Karpas-422 (cell line): Measurements from ENCODE around the gene PPA1. TPM values are rescaled to one million over a fixed set of nuclear protein-coding genes. Genes with fewer than 3 reads are reported as not detected.

ENCODE experiments used
- DNase-seq: peaks from one replicate; pipeline ENCODE4 v3.0.0-alpha.2; 2015
- H2AFZ ChIP-seq: fragments of 200-600 bp; sonication (generic); 2 replicates; pipeline ENCODE4 v1.6.1; 2014; ENCODE audit warnings: antibody characterized with exemption, low read length, mixed read lengths
- H3K27ac ChIP-seq: fragments of 200-600 bp; sonication (generic); 2 replicates; pipeline ENCODE4 v1.5.1; 2014; ENCODE audit warnings: mild to moderate bottlenecking, low read length, moderate library complexity
- H3K27me3 ChIP-seq: fragments of 200-600 bp; sonication (generic); 2 replicates; pipeline ENCODE4 v1.6.1; 2014; ENCODE audit warnings: low read length, mixed read lengths
- H3K36me3 ChIP-seq: fragments of 200-600 bp; sonication (generic); 2 replicates; pipeline ENCODE4 v1.6.1; 2014; ENCODE audit warnings: low read length, mixed read lengths; ENCODE audit not compliant: insufficient read depth
- H3K4me1 ChIP-seq: fragments of 200-600 bp; sonication (generic); 2 replicates; pipeline ENCODE4 v1.6.1; 2014; ENCODE audit warnings: mild to moderate bottlenecking, low read length, mixed read lengths
- H3K4me2 ChIP-seq: fragments of 200-600 bp; sonication (generic); 2 replicates; pipeline ENCODE4 v1.6.1; 2014; ENCODE audit warnings: low read length, low read depth, mild to moderate bottlenecking; ENCODE audit not compliant: poor library complexity, severe bottlenecking
- H3K4me3 ChIP-seq: fragments of 200-600 bp; sonication (generic); 2 replicates; pipeline ENCODE4 v1.5.1; 2014; ENCODE audit warnings: mild to moderate bottlenecking, antibody characterized with exemption, low read length, mixed read lengths
- H3K79me2 ChIP-seq: fragments of 200-600 bp; sonication (generic); 2 replicates; pipeline ENCODE4 v1.6.1; 2014; ENCODE audit warnings: mild to moderate bottlenecking, low read length, mixed read lengths
- H3K9ac ChIP-seq: fragments of 200-600 bp; sonication (generic); 2 replicates; pipeline ENCODE4 v1.6.0; 2014; ENCODE audit warnings: low read length
- H3K9me2 ChIP-seq: fragments of 200-600 bp; sonication (generic), shearing (Covaris generic); replicated peaks from 2 replicates; pipeline ENCODE4 v1.6.0; 2014; ENCODE audit warnings: mild to moderate bottlenecking, low read length, moderate library complexity; ENCODE audit not compliant: insufficient read depth
- H3K9me3 ChIP-seq: fragments of 300-700, 200-600 bp; sonication (generic); 2 replicates; pipeline ENCODE4 v1.6.1; 2014; ENCODE audit warnings: low read length, mixed read lengths
- H4K20me1 ChIP-seq: fragments of 200-600 bp; sonication (generic); 2 replicates; pipeline ENCODE4 v1.6.1; 2014; ENCODE audit warnings: mild to moderate bottlenecking, antibody characterized with exemption, low read length, low read depth; ENCODE audit not compliant: insufficient read depth
- total RNA-seq: library from RNA; depleted of rRNA; stranded (reverse); fragments of >200 nt; shearing (Covaris generic); gene quantifications from 2 replicates; pipeline ENCODE4 v1.2.3, GENCODE V29; 2014; ENCODE audit warnings: low replicate concordance

PPA1 gene
- total RNA-seq, 1 experiment from 2014 or later: 560 TPM

DNA sequence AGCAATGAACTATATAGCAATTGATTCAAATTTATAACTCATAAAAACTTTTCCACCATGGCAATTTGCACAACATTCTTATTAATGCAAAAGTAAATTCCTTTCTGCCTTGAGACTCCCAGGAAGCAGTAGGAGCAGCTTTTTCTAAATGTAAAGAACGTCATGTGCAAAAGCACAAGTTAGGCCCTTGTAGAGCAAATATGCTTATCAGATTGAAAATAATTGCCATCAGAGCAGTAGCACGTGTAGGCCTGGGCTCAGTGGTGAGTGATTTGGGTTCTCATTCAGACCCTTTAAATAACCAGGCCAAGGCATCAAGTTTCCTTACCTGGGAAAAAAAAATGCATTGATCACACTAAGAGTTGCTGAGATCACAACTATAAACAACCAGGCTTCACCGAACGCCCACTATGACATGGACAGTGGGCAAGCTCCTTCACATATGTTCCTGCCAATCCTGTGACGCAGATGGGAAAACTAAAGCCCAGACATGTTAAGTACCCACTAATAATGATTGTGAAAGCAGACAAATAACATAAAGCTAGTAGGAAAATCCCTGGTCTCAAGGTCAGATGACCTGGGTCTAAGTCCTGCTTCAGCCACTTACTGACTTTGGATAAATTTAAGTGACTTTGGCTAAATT, 40.8 kb downstream of the PPA1 start:
- Histone ChIP-seq H3K4me2 (no peak overlapping the region), H3K79me2 (no peaks in the 10 kb centered on the region), H2AFZ (no peak overlapping the region), H3K9me2 (no peaks in the 10 kb centered on the region), H3K27me3 (no peaks in the 10 kb centered on the region), H3K9me3 (no peaks in the 10 kb centered on the region), H4K20me1 (0 out of 2 replicates have a peak, but pooled peaks cover 5% of the 10 kb centered on the region), H3K4me1 (peaks cover 10% of the 10 kb centered on the region), H3K4me3 (no peak overlapping the region), H3K9ac (no peak overlapping the region), H3K27ac (no peak overlapping the region), H3K36me3 (no peaks in the 10 kb centered on the region)
- DNase-seq: no peak

GRCh38 chr10:70191972-70192305, 41.3 kb downstream of the PPA1 start:
- no peaks in the 10 kb centered on the region for H3K27me3 ChIP-seq
- no peaks in the 10 kb centered on the region for H3K9me2 ChIP-seq

GRCh38 chr10:70191161-70191971, 41.9 kb downstream of the PPA1 start:
- no peak overlapping the region for H3K9ac ChIP-seq

More at GRCh38 chr10:70191972-70192305, 41.3 kb downstream of the PPA1 start:
- DNase-seq: no peak
- no peak overlapping the region for H3K4me3 ChIP-seq
- H4K20me1 ChIP-seq: 0 out of 2 replicates have a peak, but pooled peaks cover under 1% of the 10 kb centered on the region
- H3K27ac ChIP-seq: no peak overlapping the region
- H2AFZ ChIP-seq: no peak overlapping the region
- peaks cover 10% of the 10 kb centered on the region for H3K4me1 ChIP-seq
- H3K9ac ChIP-seq: no peak overlapping the region
- no peaks in the 10 kb centered on the region for H3K36me3 ChIP-seq
- no peaks in the 10 kb centered on the region for H3K9me3 ChIP-seq
- no peak overlapping the region for H3K4me2 ChIP-seq
- H3K79me2 ChIP-seq: no peaks in the 10 kb centered on the region

DNA sequence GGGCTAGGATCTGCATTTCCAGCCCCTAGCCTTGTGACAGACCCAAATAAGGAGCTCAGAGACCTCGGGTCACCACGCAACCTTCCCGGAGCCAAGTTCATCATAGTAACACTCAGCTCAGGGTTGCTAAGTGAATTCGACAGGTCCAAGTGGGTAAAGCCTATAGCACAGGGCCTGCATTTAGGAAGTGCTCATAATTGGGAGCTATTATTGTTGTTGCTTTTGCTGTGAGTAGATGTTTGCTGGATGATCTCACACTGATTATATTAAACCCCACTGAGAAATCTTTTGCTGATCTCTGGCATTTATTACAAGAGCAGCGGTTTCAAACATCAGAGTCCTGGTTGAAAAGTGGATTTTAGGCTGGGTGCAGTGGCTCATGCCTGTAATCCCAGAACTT, 42.6 kb downstream of the PPA1 start:
- Histone ChIP-seq H3K9me3 (no peaks in the 10 kb centered on the region), H3K4me2 (no peak overlapping the region), H3K27ac (no peak overlapping the region)

More at GRCh38 chr10:70191161-70191971, 41.9 kb downstream of the PPA1 start:
- no peak overlapping the region for H3K4me3 ChIP-seq
- H3K36me3 ChIP-seq: no peaks in the 10 kb centered on the region
- H2AFZ ChIP-seq: no peak overlapping the region
- no peak for DNase-seq
- no peak overlapping the region for H3K4me2 ChIP-seq
- H3K9me3 ChIP-seq: no peaks in the 10 kb centered on the region
- no peaks in the 10 kb centered on the region for H3K79me2 ChIP-seq
- H3K4me1 ChIP-seq: peaks cover 10% of the 10 kb centered on the region
- H3K9me2 ChIP-seq: no peaks in the 10 kb centered on the region
- no peaks in the 10 kb centered on the region for H4K20me1 ChIP-seq
- no peaks in the 10 kb centered on the region for H3K27me3 ChIP-seq
- H3K27ac ChIP-seq: no peak overlapping the region

DNA sequence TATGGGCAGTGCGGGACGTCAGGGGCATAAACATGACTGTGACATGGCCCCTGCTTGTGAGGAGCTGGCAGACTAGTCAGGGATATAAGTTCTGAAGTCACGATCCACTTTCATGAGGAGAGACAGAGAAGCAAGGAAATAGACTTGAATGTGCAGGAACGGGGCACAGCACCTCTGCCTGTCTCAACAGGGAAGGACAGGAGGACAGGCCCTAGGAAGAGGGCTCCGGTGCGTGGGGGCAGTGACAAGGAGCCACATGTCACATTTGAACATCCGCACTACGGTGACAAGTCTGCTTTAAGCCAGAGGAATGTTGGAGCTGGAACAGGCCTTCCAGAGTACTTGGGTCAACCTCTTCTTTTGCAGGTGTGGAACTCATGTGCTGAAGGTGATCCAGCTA, 43.1 kb downstream of the PPA1 start:
- peaks cover 10% of the 10 kb centered on the region for H3K4me1 ChIP-seq
- H3K36me3 ChIP-seq: no peaks in the 10 kb centered on the region
- no peaks in the 10 kb centered on the region for H3K27me3 ChIP-seq
- H4K20me1 ChIP-seq: no peaks in the 10 kb centered on the region
- no peaks in the 10 kb centered on the region for H3K9me2 ChIP-seq
- H3K27ac ChIP-seq: no peak overlapping the region
- H3K4me3 ChIP-seq: no peak overlapping the region
- no peak overlapping the region for H2AFZ ChIP-seq
- H3K9me3 ChIP-seq: no peaks in the 10 kb centered on the region
- no peak overlapping the region for H3K4me2 ChIP-seq
- H3K9ac ChIP-seq: no peak overlapping the region
- H3K79me2 ChIP-seq: no peaks in the 10 kb centered on the region
- no peak for DNase-seq

More for the DNA sequence above, 42.6 kb downstream of the PPA1 start:
- H2AFZ ChIP-seq: no peak overlapping the region
- no peaks in the 10 kb centered on the region for H3K27me3 ChIP-seq
- H3K9me2 ChIP-seq: no peaks in the 10 kb centered on the region
- peaks cover 10% of the 10 kb centered on the region for H3K4me1 ChIP-seq
- no peak overlapping the region for H3K4me3 ChIP-seq
- no peaks in the 10 kb centered on the region for H4K20me1 ChIP-seq
- no peaks in the 10 kb centered on the region for H3K79me2 ChIP-seq
- H3K9ac ChIP-seq: no peak overlapping the region
- no peaks in the 10 kb centered on the region for H3K36me3 ChIP-seq
- no peak for DNase-seq

DNA sequence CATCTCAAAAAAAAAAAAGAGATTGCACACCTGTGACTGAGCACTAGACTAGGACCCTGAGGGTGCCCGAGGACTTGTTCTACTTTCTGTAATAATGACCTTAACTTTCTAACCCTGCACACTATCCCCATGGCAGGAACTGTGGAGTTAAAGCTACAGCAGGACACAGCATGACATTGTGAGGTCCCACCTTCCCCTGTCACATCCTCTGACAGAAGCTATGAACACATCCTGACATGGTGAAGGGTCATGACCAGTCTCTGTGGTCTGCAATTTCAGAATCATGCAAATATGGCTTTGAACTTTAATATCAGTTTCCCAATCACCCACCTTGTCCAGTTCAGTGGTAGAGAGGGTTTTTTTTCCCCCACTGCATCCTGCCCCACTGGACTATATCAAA, 44.5 kb downstream of the PPA1 start:
- Histone ChIP-seq H3K9me3 (no peaks in the 10 kb centered on the region), H3K36me3 (no peaks in the 10 kb centered on the region), H4K20me1 (no peaks in the 10 kb centered on the region), H3K27me3 (no peaks in the 10 kb centered on the region), H3K4me2 (no peak overlapping the region), H3K4me1 (peaks cover 10% of the 10 kb centered on the region), H3K4me3 (no peak overlapping the region), H3K9me2 (no peaks in the 10 kb centered on the region), H2AFZ (no peak overlapping the region), H3K79me2 (no peaks in the 10 kb centered on the region), H3K27ac (no peak overlapping the region), H3K9ac (no peak overlapping the region)
- no peak for DNase-seq

GRCh38 chr10:70186571-70186970, 46.7 kb downstream of the PPA1 start:
- Histone ChIP-seq H3K4me1 (peaks cover 5% of the 10 kb centered on the region), H3K9ac (no peak overlapping the region), H3K4me3 (no peak overlapping the region), H4K20me1 (no peaks in the 10 kb centered on the region), H3K27ac (no peak overlapping the region), H3K27me3 (no peaks in the 10 kb centered on the region), H3K9me2 (no peaks in the 10 kb centered on the region), H3K36me3 (no peaks in the 10 kb centered on the region), H3K79me2 (no peaks in the 10 kb centered on the region), H3K9me3 (no peaks in the 10 kb centered on the region), H2AFZ (no peak overlapping the region), H3K4me2 (no peak overlapping the region)
- DNase-seq: no peak

DNA sequence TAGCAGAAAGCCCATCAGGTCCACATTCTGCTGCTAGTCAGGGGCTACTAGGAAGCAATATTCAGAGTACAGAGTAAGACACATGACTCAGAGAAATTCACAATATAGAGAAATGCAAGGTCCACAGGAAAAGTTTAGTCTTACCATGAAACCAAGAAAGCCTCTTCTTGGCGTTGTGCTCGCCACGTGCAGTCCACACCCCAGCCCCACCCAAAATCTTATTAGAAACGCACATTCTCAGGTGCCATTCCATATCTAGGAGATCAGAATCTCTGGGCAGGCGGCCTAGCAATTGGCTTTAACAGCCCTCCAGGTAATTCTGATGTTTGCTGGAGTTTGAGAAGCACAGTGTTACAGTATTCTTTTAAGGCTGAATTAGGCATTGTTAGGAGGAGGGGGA, 47.1 kb downstream of the PPA1 start:
- peaks cover 4% of the 10 kb centered on the region; the same call in 1 of the 2 replicates for H3K4me1 ChIP-seq
- H3K4me2 ChIP-seq: no peak overlapping the region
- H3K27me3 ChIP-seq: no peaks in the 10 kb centered on the region
- H3K79me2 ChIP-seq: no peaks in the 10 kb centered on the region
- H2AFZ ChIP-seq: no peak overlapping the region
- no peak overlapping the region for H3K27ac ChIP-seq
- no peak overlapping the region for H3K9ac ChIP-seq
- no peaks in the 10 kb centered on the region for H3K9me3 ChIP-seq
- no peaks in the 10 kb centered on the region for H3K9me2 ChIP-seq
- no peak overlapping the region for H3K4me3 ChIP-seq
- DNase-seq: no peak
- no peaks in the 10 kb centered on the region for H4K20me1 ChIP-seq
- H3K36me3 ChIP-seq: no peaks in the 10 kb centered on the region
